Esophagus muscularis mucosa (tissue), 3 donors: ENCODE results near the gene GOLGA6L1.
"Not testable (repeated sequence)": the region's sequence is repeated elsewhere in the genome, so short reads cannot be mapped to it uniquely, and the experiment has no call there.

ENCODE experiments used
- POLR2A ChIP-seq: fragments of 450-650 bp; IDR thresholded peaks from one replicate; pipeline ENCODE4 v1.6.1; 2017; ENCODE audit warnings: antibody characterized with exemption, moderate library complexity, mild to moderate bottlenecking, low read depth
- POLR2AphosphoS5 ChIP-seq, 2 donors: sonication (generic); formaldehyde crosslinking; IDR thresholded peaks; one replicate each; pipeline ENCODE4 v1.6.1; 2017; ENCODE audit warnings: antibody characterized with exemption in 2 of 2
- TF ChIP-seq, protein P1 (sequence below), 3 experiments: fragments of 200-600 bp in 2 of 3; fragments of 450-650 bp in 1 of 3; sonication (generic) in 2 of 3; IDR thresholded peaks; one replicate each; pipeline ENCODE4 v1.5.1; 2017 to 2019; ENCODE audit warnings: antibody characterized with exemption in 3 of 3, mild to moderate bottlenecking in 2 of 3, moderate library complexity in 1 of 3

DNA sequence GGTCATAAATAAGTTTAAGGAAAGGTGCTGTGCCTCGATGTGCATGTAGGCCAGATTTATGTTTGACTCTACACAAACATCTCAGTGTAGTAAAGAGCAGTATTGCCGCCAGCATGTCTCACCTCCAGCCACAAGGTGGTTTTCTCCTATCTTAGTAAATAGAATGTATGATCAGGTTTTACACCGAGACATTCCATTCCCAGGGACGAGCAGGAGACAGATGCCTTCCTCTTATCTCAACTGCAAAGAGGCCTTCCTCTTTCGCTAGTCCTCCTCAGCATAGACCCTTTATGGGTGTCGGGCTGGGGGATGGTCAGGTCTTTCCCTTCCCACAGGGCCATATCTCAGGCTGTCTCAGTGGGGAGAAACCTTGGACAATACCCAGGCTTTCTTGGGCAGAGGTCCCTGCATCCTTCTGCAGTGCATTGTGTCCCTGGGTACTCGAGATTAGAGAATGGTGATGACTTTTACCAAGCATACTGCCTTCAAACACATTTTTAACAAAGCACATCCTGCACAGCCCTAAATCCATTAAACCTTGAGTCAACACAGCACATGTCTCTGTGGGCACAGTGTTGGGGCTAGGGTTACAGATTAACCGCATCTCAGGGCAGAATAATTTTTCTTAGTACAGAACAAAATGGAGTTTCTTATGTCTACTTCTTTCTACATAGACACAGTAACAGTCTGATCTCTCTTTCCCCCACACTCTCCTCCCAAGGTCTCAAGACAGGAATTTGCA, 54.5 kb downstream of the GOLGA6L1 start:
- not testable (repeated sequence) for TF ChIP-seq POLR2AphosphoS5 (IDR thresholded peaks at IDR 0.05); POLR2A
- TF ChIP-seq, protein P1, sequence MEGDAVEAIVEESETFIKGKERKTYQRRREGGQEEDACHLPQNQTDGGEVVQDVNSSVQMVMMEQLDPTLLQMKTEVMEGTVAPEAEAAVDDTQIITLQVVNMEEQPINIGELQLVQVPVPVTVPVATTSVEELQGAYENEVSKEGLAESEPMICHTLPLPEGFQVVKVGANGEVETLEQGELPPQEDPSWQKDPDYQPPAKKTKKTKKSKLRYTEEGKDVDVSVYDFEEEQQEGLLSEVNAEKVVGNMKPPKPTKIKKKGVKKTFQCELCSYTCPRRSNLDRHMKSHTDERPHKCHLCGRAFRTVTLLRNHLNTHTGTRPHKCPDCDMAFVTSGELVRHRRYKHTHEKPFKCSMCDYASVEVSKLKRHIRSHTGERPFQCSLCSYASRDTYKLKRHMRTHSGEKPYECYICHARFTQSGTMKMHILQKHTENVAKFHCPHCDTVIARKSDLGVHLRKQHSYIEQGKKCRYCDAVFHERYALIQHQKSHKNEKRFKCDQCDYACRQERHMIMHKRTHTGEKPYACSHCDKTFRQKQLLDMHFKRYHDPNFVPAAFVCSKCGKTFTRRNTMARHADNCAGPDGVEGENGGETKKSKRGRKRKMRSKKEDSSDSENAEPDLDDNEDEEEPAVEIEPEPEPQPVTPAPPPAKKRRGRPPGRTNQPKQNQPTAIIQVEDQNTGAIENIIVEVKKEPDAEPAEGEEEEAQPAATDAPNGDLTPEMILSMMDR (IDR thresholded peaks at IDR 0.05): not testable (repeated sequence)
